IMR-90 (cell line): ENCODE measurements around the gene CDC42BPA.

Source experiments
- CHD1 ChIP-seq: IDR thresholded peaks from 2 replicates; pipeline ENCODE4 v1.6.1; 2012; ENCODE audit warnings: low read depth, low read length, improper control_type of control experiment
- MAFK ChIP-seq: IDR thresholded peaks from 2 replicates; pipeline ENCODE4 v1.6.1; 2012; ENCODE audit warnings: low read depth, low read length, improper control_type of control experiment
- MAZ ChIP-seq: IDR thresholded peaks from 2 replicates; pipeline ENCODE4 v1.6.1; 2012; ENCODE audit warnings: low read depth, mild to moderate bottlenecking, low read length, improper control_type of control experiment, moderate library complexity, borderline replicate concordance
- MXI1 ChIP-seq: IDR thresholded peaks from 2 replicates; pipeline ENCODE4 v1.6.1; 2012; ENCODE audit warnings: low read depth, mild to moderate bottlenecking, low read length, moderate library complexity, borderline replicate concordance
- POLR2A ChIP-seq: IDR thresholded peaks from 2 replicates; pipeline ENCODE4 v1.6.1; 2012; ENCODE audit warnings: mild to moderate bottlenecking, low read depth, low read length
- RCOR1 ChIP-seq: IDR thresholded peaks from 2 replicates; pipeline ENCODE4 v1.6.1; 2012; ENCODE audit warnings: mild to moderate bottlenecking, low read length, improper control_type of control experiment; ENCODE audit not compliant: insufficient replicate concordance
- SMC3 ChIP-seq: fragments of 150-350 bp; IDR thresholded peaks from 2 replicates; pipeline ENCODE4 v1.6.1; 2016; ENCODE audit warnings: low read depth, mild to moderate bottlenecking, antibody characterized with exemption, low read length, moderate library complexity
- TF ChIP-seq, protein P1 (sequence below): conservative IDR thresholded peaks from 2 replicates; pipeline ENCODE4 v1.5.1; 2012; ENCODE audit warnings: mild to moderate bottlenecking, low read depth, low read length, improper control_type of control experiment
- TF ChIP-seq, protein P2 (sequence below): fragments of 150-350 bp; IDR thresholded peaks from 2 replicates; pipeline ENCODE4 v1.6.1; 2017; ENCODE audit warnings: mild to moderate bottlenecking, antibody characterized with exemption, low read length, low read depth

DNA sequence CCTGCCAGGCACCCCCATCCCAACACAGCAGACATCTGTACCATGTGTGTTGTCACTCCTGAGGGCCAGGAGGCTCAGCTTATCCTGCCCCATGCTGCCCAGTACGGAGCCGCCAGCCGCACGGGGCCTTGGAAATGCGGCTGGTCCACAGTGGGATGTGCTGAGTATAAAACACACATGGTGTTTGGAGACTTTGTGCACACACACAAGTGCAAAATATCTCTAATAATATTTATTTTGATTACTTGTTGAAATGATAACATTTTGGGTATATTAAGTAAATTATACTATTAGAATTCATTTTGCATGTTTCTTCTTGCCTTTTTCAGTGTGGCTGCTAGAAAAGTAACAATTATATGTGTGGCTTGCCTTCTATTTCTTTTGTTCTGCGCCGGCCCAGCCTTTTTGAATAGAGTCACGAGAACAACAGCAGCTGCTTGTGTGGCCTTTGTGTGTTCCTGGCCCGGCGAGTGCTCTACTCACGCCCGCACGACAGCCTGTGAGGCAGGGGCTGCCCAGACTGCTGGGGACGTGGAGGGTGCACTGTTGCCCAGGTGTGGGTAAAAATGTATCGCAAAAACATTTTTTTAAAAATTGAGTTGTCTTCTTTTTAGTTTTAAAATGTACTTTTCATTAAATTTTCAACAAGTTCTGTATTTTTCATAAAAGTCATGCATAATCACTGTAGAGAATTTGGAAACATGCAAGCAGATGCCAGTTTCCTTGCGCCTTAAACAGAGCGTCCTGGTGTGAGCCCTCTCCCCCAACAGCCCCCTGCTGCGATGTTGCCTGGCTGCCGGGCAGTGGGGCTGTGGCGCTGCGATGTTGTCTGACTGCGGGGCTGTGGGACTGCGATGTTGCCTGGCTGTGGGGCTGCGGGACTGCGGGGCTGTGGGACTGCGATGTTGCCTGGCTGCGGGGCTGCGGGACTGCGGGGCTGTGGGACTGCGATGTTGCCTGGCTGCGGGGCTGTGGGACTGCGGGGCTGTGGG lies 342.7 kb downstream of the CDC42BPA start:
- no peak for TF ChIP-seq CHD1
- TF ChIP-seq, protein P1, sequence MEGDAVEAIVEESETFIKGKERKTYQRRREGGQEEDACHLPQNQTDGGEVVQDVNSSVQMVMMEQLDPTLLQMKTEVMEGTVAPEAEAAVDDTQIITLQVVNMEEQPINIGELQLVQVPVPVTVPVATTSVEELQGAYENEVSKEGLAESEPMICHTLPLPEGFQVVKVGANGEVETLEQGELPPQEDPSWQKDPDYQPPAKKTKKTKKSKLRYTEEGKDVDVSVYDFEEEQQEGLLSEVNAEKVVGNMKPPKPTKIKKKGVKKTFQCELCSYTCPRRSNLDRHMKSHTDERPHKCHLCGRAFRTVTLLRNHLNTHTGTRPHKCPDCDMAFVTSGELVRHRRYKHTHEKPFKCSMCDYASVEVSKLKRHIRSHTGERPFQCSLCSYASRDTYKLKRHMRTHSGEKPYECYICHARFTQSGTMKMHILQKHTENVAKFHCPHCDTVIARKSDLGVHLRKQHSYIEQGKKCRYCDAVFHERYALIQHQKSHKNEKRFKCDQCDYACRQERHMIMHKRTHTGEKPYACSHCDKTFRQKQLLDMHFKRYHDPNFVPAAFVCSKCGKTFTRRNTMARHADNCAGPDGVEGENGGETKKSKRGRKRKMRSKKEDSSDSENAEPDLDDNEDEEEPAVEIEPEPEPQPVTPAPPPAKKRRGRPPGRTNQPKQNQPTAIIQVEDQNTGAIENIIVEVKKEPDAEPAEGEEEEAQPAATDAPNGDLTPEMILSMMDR, result no peak
- no peak for TF ChIP-seq MAZ
- no peak for TF ChIP-seq MAFK
- TF ChIP-seq POLR2A, result no peak
- no peak for TF ChIP-seq SMC3
- no peak for TF ChIP-seq RCOR1
- no peak for TF ChIP-seq MXI1
- TF ChIP-seq, protein P2, sequence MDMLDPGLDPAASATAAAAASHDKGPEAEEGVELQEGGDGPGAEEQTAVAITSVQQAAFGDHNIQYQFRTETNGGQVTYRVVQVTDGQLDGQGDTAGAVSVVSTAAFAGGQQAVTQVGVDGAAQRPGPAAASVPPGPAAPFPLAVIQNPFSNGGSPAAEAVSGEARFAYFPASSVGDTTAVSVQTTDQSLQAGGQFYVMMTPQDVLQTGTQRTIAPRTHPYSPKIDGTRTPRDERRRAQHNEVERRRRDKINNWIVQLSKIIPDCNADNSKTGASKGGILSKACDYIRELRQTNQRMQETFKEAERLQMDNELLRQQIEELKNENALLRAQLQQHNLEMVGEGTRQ, result no peak
